ENCODE results near the gene ANKS1B.

DNA sequence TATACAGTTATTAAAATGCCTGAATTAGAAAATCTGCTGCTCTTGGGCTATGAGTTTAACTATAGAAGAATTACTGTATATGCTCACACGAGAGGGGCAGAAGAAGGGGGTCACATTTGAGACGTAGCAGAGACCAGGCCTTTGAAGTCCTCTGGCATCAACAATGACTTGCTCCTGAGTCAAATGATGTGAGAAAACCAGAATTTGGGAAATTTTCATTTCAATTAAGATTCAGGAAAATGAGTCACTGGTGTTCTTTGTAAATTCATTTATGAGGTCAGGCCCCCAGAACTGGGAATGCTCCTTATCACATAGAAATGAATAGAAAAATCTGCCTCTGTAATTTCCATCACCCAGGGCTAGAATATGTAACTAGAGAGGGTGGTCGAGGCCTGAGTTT lies 1246.7 kb downstream of the ANKS1B start:
- TF ChIP-seq POLR2A (IDR thresholded peaks at IDR 0.05): no peak
- no peak for TF ChIP-seq CTCF (IDR thresholded peaks at IDR 0.05)
